Measurements from ENCODE around the gene C17orf114.

DNA sequence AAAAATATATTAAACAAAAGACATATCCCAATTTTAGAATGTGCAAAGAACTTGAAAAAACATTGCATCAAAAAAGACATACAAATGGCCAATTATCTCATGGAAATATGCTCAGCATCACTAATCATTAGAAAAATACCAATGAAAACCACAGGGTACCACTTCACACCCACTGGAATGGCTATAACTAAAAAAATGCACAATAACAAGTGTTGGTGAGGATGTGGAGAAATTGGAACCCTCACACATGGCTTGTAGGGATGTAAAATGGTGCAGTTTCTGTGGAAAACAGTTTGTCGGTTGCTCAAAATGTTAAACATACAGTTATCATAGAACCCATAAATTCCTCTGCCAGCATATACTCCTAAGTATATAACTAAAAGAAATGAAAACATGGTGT, 7.0 kb downstream of the C17orf114 start:
- TF ChIP-seq, protein P1, sequence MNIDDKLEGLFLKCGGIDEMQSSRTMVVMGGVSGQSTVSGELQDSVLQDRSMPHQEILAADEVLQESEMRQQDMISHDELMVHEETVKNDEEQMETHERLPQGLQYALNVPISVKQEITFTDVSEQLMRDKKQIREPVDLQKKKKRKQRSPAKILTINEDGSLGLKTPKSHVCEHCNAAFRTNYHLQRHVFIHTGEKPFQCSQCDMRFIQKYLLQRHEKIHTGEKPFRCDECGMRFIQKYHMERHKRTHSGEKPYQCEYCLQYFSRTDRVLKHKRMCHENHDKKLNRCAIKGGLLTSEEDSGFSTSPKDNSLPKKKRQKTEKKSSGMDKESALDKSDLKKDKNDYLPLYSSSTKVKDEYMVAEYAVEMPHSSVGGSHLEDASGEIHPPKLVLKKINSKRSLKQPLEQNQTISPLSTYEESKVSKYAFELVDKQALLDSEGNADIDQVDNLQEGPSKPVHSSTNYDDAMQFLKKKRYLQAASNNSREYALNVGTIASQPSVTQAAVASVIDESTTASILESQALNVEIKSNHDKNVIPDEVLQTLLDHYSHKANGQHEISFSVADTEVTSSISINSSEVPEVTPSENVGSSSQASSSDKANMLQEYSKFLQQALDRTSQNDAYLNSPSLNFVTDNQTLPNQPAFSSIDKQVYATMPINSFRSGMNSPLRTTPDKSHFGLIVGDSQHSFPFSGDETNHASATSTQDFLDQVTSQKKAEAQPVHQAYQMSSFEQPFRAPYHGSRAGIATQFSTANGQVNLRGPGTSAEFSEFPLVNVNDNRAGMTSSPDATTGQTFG (tag by site-specific recombination; IDR thresholded peaks at IDR 0.05; ENCODE audit: borderline replicate concordance): no peak
- no peak for TF ChIP-seq ZNF175 (tag by site-specific recombination; IDR thresholded peaks at IDR 0.05)
- TF ChIP-seq, protein P2, sequence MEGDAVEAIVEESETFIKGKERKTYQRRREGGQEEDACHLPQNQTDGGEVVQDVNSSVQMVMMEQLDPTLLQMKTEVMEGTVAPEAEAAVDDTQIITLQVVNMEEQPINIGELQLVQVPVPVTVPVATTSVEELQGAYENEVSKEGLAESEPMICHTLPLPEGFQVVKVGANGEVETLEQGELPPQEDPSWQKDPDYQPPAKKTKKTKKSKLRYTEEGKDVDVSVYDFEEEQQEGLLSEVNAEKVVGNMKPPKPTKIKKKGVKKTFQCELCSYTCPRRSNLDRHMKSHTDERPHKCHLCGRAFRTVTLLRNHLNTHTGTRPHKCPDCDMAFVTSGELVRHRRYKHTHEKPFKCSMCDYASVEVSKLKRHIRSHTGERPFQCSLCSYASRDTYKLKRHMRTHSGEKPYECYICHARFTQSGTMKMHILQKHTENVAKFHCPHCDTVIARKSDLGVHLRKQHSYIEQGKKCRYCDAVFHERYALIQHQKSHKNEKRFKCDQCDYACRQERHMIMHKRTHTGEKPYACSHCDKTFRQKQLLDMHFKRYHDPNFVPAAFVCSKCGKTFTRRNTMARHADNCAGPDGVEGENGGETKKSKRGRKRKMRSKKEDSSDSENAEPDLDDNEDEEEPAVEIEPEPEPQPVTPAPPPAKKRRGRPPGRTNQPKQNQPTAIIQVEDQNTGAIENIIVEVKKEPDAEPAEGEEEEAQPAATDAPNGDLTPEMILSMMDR (tag by site-specific recombination; IDR thresholded peaks at IDR 0.05): no peak
- TF ChIP-seq, protein P3, sequence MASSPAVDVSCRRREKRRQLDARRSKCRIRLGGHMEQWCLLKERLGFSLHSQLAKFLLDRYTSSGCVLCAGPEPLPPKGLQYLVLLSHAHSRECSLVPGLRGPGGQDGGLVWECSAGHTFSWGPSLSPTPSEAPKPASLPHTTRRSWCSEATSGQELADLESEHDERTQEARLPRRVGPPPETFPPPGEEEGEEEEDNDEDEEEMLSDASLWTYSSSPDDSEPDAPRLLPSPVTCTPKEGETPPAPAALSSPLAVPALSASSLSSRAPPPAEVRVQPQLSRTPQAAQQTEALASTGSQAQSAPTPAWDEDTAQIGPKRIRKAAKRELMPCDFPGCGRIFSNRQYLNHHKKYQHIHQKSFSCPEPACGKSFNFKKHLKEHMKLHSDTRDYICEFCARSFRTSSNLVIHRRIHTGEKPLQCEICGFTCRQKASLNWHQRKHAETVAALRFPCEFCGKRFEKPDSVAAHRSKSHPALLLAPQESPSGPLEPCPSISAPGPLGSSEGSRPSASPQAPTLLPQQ (tag by site-specific recombination; IDR thresholded peaks at IDR 0.05): no peak

Data from HEK293 (cell line).